Measurements from ENCODE around the gene NKX2-1.

NKX2-1 gene

GRCh38 chr14:36513451-36514277 lies 6.4 kb downstream of the NKX2-1 start:
- Histone ChIP-seq H3K27ac (ENCODE audit: low read depth, low read length) (no peak overlapping the region), H3K9me2 (replicated peaks; ENCODE audit: insufficient read depth, low read length) (no peaks in the 10 kb centered on the region), H3F3A (ENCODE audit: insufficient read depth) (no peaks in the 10 kb centered on the region), H3K9ac (ENCODE audit: low read length) (no peak overlapping the region), H2AFZ (ENCODE audit: low read depth, low read length, severe bottlenecking) (no peak overlapping the region), H3K9me3 (ENCODE audit: insufficient read depth, low read length) (no peaks in the 10 kb centered on the region), H3K4me3 (ENCODE audit: insufficient read depth, low read length, poor library complexity, severe bottlenecking) (no peak overlapping the region), H3K79me2 (ENCODE audit: insufficient read depth, low read length) (no peaks in the 10 kb centered on the region), H3K36me3 (ENCODE audit: low read length) (no peaks in the 10 kb centered on the region), H4K20me1 (ENCODE audit: low read depth, low read length) (no peaks in the 10 kb centered on the region), H3K27me3 (ENCODE audit: low read length) (no peaks in the 10 kb centered on the region), H3K4me2 (ENCODE audit: low read depth, low read length, poor library complexity, severe bottlenecking) (no peak overlapping the region)
- no peak for TF ChIP-seq CTCF (IDR thresholded peaks at IDR 0.05; ENCODE audit: insufficient read depth, low read length, poor library complexity, severe bottlenecking)
- TF ChIP-seq EZH2phosphoT487 (conservative IDR thresholded peaks at IDR 0.05; ENCODE audit: low read length) = no peak

- Histone ChIP-seq H3K36me3 (ENCODE audit: low read length) (no peaks in the 10 kb centered on the region), H3K27me3 (ENCODE audit: low read length) (no peaks in the 10 kb centered on the region), H4K20me1 (ENCODE audit: low read depth, low read length) (no peaks in the 10 kb centered on the region), H3K9ac (ENCODE audit: low read length) (no peak overlapping the region), H3K9me3 (ENCODE audit: insufficient read depth, low read length) (no peaks in the 10 kb centered on the region), H3K79me2 (ENCODE audit: insufficient read depth, low read length) (no peaks in the 10 kb centered on the region), H2AFZ (ENCODE audit: low read depth, low read length, severe bottlenecking) (no peak overlapping the region), H3K4me3 (ENCODE audit: insufficient read depth, low read length, poor library complexity, severe bottlenecking) (no peak overlapping the region), H3K9me2 (replicated peaks; ENCODE audit: insufficient read depth, low read length) (no peaks in the 10 kb centered on the region), H3K27ac (ENCODE audit: low read depth, low read length) (no peak overlapping the region), H3K4me2 (ENCODE audit: low read depth, low read length, poor library complexity, severe bottlenecking) (no peak overlapping the region), H3F3A (ENCODE audit: insufficient read depth) (no peaks in the 10 kb centered on the region)
- TF ChIP-seq CTCF (IDR thresholded peaks at IDR 0.05; ENCODE audit: insufficient read depth, low read length, poor library complexity, severe bottlenecking) (no peak), EZH2phosphoT487 (conservative IDR thresholded peaks at IDR 0.05; ENCODE audit: low read length) (no peak)
These were observed 7.0 kb downstream of the NKX2-1 start for GRCh38 chr14:36513012-36513420.

- H3K79me2 ChIP-seq (ENCODE audit: insufficient read depth, low read length) = no peaks in the 10 kb centered on the region
- H4K20me1 ChIP-seq (ENCODE audit: low read depth, low read length) = no peaks in the 10 kb centered on the region
- no peaks in the 10 kb centered on the region for H3F3A ChIP-seq (ENCODE audit: insufficient read depth)
- H2AFZ ChIP-seq (ENCODE audit: low read depth, low read length, severe bottlenecking) = no peak overlapping the region
- no peaks in the 10 kb centered on the region for H3K36me3 ChIP-seq (ENCODE audit: low read length)
- TF ChIP-seq CTCF (IDR thresholded peaks at IDR 0.05; ENCODE audit: insufficient read depth, low read length, poor library complexity, severe bottlenecking) (no peak), EZH2phosphoT487 (conservative IDR thresholded peaks at IDR 0.05; ENCODE audit: low read length) (no peak)
- no peak overlapping the region for H3K9ac ChIP-seq (ENCODE audit: low read length)
- no peak overlapping the region for H3K4me3 ChIP-seq (ENCODE audit: insufficient read depth, low read length, poor library complexity, severe bottlenecking)
- H3K9me3 ChIP-seq (ENCODE audit: insufficient read depth, low read length) = no peaks in the 10 kb centered on the region
- H3K9me2 ChIP-seq (replicated peaks; ENCODE audit: insufficient read depth, low read length) = no peaks in the 10 kb centered on the region
- H3K27me3 ChIP-seq (ENCODE audit: low read length) = no peaks in the 10 kb centered on the region
- no peak overlapping the region for H3K27ac ChIP-seq (ENCODE audit: low read depth, low read length)
- no peak overlapping the region for H3K4me2 ChIP-seq (ENCODE audit: low read depth, low read length, poor library complexity, severe bottlenecking)
These were observed 7.4 kb downstream of the NKX2-1 start for GRCh38 chr14:36512585-36513003.
